GM18519 (cell line): Measurements from ENCODE around the gene OR2T5.
"Not testable (repeated sequence)": the region's sequence is repeated elsewhere in the genome, so short reads cannot be mapped to it uniquely, and the experiment has no call there.

ENCODE experiments used
- ATAC-seq: cut with Tn5 transposase; IDR thresholded peaks from one replicate; pipeline ENCODE4 v1.9.1; 2021; ENCODE audit warnings: mild to moderate bottlenecking, moderate library complexity; ENCODE audit not compliant: unreplicated experiment, low FRiP score

OR2T5 gene

GRCh38 chr1:248500305-248501035 is 12.1 kb downstream of the OR2T5 start:
- ATAC-seq: not testable (repeated sequence)

- ATAC-seq: not testable (repeated sequence)
Measured at GRCh38 chr1:248507773-248508172, 19.4 kb downstream of the OR2T5 start, which contains the start of gene OR2G6. Gene OR2G6 (plus strand): TSS chr1:248508073. CDS start chr1:248521647, 13,574 bp downstream.

GRCh38 chr1:248510217-248510616 is 21.8 kb downstream of the OR2T5 start:
- ATAC-seq: not testable (repeated sequence)

DNA sequence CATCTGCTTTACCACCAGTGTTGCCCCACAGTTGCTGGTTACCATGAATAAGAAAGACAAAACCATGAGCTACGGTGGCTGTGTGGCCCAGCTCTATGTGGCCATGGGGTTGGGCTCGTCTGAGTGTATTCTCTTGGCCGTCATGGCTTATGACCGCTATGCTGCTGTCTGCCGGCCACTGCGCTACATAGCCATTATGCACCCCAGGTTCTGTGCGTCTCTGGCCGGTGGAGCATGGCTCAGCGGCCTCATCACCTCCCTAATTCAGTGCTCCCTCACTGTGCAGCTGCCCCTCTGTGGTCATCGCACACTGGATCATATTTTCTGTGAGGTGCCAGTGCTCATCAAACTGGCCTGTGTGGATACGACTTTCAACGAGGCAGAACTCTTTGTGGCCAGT is 33.5 kb downstream of the OR2T5 start:
- no peak for ATAC-seq

DNA sequence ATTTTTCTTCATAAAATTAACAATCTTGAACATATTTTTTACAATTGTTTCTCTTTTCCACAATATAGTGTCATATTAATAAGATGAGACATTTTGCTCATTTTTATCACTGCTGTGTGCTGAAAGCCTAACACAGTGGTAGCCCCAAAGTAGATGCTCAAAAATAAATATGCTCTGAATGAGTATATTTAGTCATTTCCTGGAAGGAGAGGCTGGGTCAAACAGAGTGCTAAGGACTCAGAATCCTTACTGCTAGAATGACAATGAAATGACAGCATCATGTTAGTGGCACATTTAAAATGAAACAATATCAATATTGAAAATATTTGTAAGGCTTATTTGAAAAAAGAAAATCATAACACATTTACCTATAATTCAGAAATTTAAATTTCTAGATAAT is 49.1 kb downstream of the OR2T5 start:
- peak; percentile 49 for ATAC-seq
